Measurements from ENCODE around the gene KCNG2. TPM values are rescaled to one million over a fixed set of nuclear protein-coding genes. Genes with fewer than 3 reads are reported as not detected.

Gene KCNG2
- polyA plus RNA-seq, 1 donor from 2014 or later, result not detected

DNA sequence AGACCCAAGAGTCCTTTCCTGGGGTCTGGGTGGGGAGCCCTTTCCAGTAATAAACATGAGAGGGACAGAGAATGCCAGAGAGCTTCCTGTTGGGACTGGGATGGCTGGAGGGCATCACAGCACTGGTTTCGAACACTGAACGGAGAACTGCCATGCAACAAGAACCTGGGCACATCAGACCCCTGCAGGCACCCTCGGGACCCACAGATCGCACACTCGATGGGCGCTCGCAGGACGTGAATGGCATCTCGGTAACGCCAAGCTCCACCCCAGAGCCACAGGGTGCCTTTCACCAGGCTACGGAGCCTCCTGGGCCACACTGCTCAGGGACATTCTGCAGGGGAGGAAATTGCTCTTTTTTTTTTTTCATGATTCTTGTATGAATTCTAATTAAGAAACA lies 128.6 kb downstream of the KCNG2 start:
- H3K9ac ChIP-seq (ENCODE audit: low read length), result no peak overlapping the region

DNA sequence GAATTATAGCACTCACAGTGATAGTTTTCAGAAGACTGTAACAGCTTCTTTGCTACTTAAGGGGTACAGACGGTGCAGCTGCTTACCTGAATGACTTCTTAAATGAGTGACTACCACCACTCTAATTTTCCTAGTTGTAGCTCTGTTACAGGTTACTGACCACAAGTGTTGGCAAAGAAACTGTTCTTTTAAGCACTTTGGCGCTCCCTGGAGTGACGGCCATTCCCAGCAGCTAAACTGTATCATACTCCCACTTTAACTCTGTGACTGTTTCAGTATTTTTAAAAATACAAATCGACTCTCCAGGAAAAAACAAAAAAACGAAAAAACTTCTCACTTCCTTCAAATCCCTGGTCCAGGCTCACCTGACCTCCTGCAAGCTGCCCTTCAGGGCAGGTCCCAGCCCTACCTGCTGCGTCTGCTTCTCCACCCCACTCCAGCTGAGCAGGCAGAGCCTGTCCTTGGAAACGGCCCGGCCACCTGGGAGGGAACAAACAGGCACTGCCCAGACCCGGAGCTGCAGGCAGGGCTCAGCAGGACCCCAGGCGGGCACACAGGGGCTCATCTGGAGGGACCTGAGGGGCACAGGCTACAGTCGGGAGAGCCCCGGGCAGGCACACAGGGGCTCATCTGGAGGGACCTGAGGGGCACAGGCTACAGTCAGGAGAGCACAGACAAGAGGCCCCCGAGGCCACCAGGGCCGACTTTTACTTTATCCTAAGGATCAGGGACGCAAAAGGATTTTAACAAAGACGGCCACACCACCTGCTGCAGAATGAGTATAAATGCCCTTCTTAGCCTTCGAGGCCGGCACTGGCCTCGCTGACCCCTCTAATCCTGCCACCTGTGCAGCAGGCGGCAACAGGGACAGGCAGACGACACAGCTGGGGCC lies 129.2 kb downstream of the KCNG2 start:
- no peak overlapping the region for H3K4me2 ChIP-seq (ENCODE audit: low read length)
- H3K36me3 ChIP-seq (ENCODE audit: insufficient read depth, low read length), result peaks cover 16% of the 10 kb centered on the region
- H3K79me2 ChIP-seq (replicated peaks; ENCODE audit: insufficient read depth, low read length), result peaks cover 13% of the 10 kb centered on the region
- no peak overlapping the region for H3K4me3 ChIP-seq (ENCODE audit: low read length)
- no peaks in the 10 kb centered on the region for H3K9me2 ChIP-seq (ENCODE audit: insufficient read depth, low read length)
- H3F3A ChIP-seq (ENCODE audit: insufficient read depth, low read length, poor library complexity, severe bottlenecking), result no peaks in the 10 kb centered on the region
- no peak overlapping the region for H3K9ac ChIP-seq (ENCODE audit: low read length)
- no peaks in the 10 kb centered on the region for H4K20me1 ChIP-seq (ENCODE audit: insufficient read depth)
- no peak overlapping the region for H2AFZ ChIP-seq (ENCODE audit: low read depth, low read length)
- TF ChIP-seq, protein P1, sequence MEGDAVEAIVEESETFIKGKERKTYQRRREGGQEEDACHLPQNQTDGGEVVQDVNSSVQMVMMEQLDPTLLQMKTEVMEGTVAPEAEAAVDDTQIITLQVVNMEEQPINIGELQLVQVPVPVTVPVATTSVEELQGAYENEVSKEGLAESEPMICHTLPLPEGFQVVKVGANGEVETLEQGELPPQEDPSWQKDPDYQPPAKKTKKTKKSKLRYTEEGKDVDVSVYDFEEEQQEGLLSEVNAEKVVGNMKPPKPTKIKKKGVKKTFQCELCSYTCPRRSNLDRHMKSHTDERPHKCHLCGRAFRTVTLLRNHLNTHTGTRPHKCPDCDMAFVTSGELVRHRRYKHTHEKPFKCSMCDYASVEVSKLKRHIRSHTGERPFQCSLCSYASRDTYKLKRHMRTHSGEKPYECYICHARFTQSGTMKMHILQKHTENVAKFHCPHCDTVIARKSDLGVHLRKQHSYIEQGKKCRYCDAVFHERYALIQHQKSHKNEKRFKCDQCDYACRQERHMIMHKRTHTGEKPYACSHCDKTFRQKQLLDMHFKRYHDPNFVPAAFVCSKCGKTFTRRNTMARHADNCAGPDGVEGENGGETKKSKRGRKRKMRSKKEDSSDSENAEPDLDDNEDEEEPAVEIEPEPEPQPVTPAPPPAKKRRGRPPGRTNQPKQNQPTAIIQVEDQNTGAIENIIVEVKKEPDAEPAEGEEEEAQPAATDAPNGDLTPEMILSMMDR (IDR thresholded peaks at IDR 0.05; ENCODE audit: poor library complexity, severe bottlenecking), result no peak
- TF ChIP-seq EZH2 (IDR thresholded peaks at IDR 0.05; ENCODE audit: borderline replicate concordance, insufficient read depth, low read length, poor library complexity, severe bottlenecking), result no peak
- TF ChIP-seq, protein P2, sequence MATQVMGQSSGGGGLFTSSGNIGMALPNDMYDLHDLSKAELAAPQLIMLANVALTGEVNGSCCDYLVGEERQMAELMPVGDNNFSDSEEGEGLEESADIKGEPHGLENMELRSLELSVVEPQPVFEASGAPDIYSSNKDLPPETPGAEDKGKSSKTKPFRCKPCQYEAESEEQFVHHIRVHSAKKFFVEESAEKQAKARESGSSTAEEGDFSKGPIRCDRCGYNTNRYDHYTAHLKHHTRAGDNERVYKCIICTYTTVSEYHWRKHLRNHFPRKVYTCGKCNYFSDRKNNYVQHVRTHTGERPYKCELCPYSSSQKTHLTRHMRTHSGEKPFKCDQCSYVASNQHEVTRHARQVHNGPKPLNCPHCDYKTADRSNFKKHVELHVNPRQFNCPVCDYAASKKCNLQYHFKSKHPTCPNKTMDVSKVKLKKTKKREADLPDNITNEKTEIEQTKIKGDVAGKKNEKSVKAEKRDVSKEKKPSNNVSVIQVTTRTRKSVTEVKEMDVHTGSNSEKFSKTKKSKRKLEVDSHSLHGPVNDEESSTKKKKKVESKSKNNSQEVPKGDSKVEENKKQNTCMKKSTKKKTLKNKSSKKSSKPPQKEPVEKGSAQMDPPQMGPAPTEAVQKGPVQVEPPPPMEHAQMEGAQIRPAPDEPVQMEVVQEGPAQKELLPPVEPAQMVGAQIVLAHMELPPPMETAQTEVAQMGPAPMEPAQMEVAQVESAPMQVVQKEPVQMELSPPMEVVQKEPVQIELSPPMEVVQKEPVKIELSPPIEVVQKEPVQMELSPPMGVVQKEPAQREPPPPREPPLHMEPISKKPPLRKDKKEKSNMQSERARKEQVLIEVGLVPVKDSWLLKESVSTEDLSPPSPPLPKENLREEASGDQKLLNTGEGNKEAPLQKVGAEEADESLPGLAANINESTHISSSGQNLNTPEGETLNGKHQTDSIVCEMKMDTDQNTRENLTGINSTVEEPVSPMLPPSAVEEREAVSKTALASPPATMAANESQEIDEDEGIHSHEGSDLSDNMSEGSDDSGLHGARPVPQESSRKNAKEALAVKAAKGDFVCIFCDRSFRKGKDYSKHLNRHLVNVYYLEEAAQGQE (IDR thresholded peaks at IDR 0.05; ENCODE audit: borderline replicate concordance), result no peak
- H3K27ac ChIP-seq (ENCODE audit: low read length), result no peak overlapping the region
- no peaks in the 10 kb centered on the region for H3K27me3 ChIP-seq (ENCODE audit: insufficient read depth, low read depth, low read length)
- H3K9me3 ChIP-seq (ENCODE audit: low read length), result peaks cover 27% of the 10 kb centered on the region

More for the DNA sequence above, 128.6 kb downstream of the KCNG2 start:
- TF ChIP-seq POLR2AphosphoS5 (IDR thresholded peaks at IDR 0.05), result no peak
- Histone ChIP-seq H2AFZ (ENCODE audit: low read depth, low read length) (no peak overlapping the region), H3K9me3 (ENCODE audit: low read length) (peaks cover 27% of the 10 kb centered on the region), H3K4me2 (ENCODE audit: low read length) (no peak overlapping the region), H3K4me3 (ENCODE audit: low read length) (no peak overlapping the region), H3K27me3 (ENCODE audit: insufficient read depth, low read depth, low read length) (no peaks in the 10 kb centered on the region), H4K20me1 (ENCODE audit: insufficient read depth) (no peaks in the 10 kb centered on the region), H3K36me3 (ENCODE audit: insufficient read depth, low read length) (peaks cover 16% of the 10 kb centered on the region), H3K27ac (ENCODE audit: low read length) (no peak overlapping the region), H3F3A (ENCODE audit: insufficient read depth, low read length, poor library complexity, severe bottlenecking) (no peaks in the 10 kb centered on the region), H3K9me2 (ENCODE audit: insufficient read depth, low read length) (no peaks in the 10 kb centered on the region), H3K79me2 (replicated peaks; ENCODE audit: insufficient read depth, low read length) (peaks cover 9% of the 10 kb centered on the region)

DNA sequence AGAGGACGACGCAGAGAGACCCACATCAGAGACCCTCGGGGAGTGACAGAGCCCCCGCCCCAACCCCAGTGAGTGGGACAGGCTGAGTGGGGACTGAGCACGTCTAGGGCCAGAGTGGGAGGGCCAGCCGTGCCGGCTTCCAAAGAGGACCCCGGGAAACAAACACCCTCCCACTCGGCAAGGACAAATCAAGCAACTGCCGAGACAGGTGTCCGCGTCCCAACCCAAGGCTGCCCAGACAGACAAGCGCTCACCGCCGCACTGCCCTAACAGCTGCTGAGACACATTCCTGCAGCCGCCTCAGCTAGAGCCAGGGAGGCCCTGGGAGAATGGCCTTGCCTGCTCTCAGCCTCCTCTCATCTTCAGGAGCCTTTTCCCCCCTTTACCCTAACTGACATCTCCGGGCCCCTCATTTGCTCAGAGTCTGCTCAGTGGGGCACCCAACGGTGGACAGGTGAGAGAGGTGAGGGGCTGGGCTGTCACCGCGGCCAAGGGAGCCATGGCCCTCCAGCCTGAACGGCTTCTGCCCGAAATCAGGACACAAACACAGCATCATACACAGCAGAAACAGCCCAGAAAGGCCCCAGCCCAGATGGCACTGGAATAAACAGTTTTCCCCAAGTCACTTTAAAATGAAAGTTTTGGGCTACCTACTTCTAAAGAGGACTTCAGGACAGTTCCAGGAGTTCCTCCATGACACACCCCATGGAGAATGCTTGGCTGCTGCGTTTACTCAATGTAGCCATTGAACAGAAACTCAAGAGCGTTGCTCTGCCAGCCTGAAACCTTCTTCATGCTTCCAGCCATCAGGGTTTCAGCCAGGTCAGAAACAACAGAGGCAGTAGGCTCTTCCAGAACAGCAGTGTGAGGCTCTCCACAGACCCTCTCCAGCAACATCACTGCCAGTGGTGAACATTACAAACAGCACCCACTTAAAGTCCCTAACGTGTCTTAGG lies 130.1 kb downstream of the KCNG2 start:
- no peak overlapping the region for H3K9ac ChIP-seq (ENCODE audit: low read length)
- H3K36me3 ChIP-seq (ENCODE audit: insufficient read depth, low read length), result peaks cover 16% of the 10 kb centered on the region
- peaks cover 26% of the 10 kb centered on the region for H3K9me3 ChIP-seq (ENCODE audit: low read length)
- no peak overlapping the region for H2AFZ ChIP-seq (ENCODE audit: low read depth, low read length)
- H3K27me3 ChIP-seq (ENCODE audit: insufficient read depth, low read depth, low read length), result no peaks in the 10 kb centered on the region
- no peaks in the 10 kb centered on the region for H4K20me1 ChIP-seq (ENCODE audit: insufficient read depth)
- no peak overlapping the region for H3K4me3 ChIP-seq (ENCODE audit: low read length)
- H3K27ac ChIP-seq (ENCODE audit: low read length), result no peak overlapping the region
- H3F3A ChIP-seq (ENCODE audit: insufficient read depth, low read length, poor library complexity, severe bottlenecking), result no peaks in the 10 kb centered on the region
- H3K9me2 ChIP-seq (ENCODE audit: insufficient read depth, low read length), result no peaks in the 10 kb centered on the region
- H3K4me2 ChIP-seq (ENCODE audit: low read length), result no peak overlapping the region
- peaks cover 17% of the 10 kb centered on the region for H3K79me2 ChIP-seq (replicated peaks; ENCODE audit: insufficient read depth, low read length)
- TF ChIP-seq TAF1 (IDR thresholded peaks at IDR 0.05; ENCODE audit: low read depth), result no peak
- no peak for TF ChIP-seq SMC3 (conservative IDR thresholded peaks at IDR 0.05; ENCODE audit: poor library complexity)
- no peak for TF ChIP-seq RAD21 (conservative IDR thresholded peaks at IDR 0.05)
- TF ChIP-seq, protein P1 (IDR thresholded peaks at IDR 0.05; ENCODE audit: poor library complexity, severe bottlenecking), result no peak
- TF ChIP-seq EZH2 (IDR thresholded peaks at IDR 0.05; ENCODE audit: borderline replicate concordance, insufficient read depth, low read length, poor library complexity, severe bottlenecking), result no peak
- TF ChIP-seq MXI1 (conservative IDR thresholded peaks at IDR 0.05; ENCODE audit: poor library complexity, severe bottlenecking), result no peak
